Measurements from ENCODE around the gene NEDD4L. TPM values are rescaled to one million over a fixed set of nuclear protein-coding genes. Genes with fewer than 3 reads are reported as not detected.

Gene NEDD4L
- total RNA-seq, 2 experiments from 2014 or later = 3.2 to 3.3 TPM

- no peak overlapping the region for H3K4me3 ChIP-seq (ENCODE audit: low read depth, low read length, poor library complexity, severe bottlenecking)
- BruUV-seq (replicated peaks) = no TSS peak
- H3K79me2 ChIP-seq (ENCODE audit: insufficient read depth, low read depth, low read length) = no peaks in the 10 kb centered on the region
- H3K4me1 ChIP-seq (ENCODE audit: insufficient read depth, low read length, poor library complexity, severe bottlenecking) = no peaks in the 10 kb centered on the region
- H3K27ac ChIP-seq (ENCODE audit: low read depth, low read length, poor library complexity, severe bottlenecking) = no peak overlapping the region
- POLR2A ChIA-PET = no interaction called here
- no peaks in the 10 kb centered on the region for H4K20me1 ChIP-seq (ENCODE audit: insufficient read depth, low read length)
- CTCF ChIA-PET (ENCODE audit: unreplicated experiment) = interaction anchor here (0.5 kb wide), 2 partner anchors 94 to 626 kb away, joined by 3 read pairs; no protein-coding TSS in a partner anchor
- no peaks in the 10 kb centered on the region for H3K9me3 ChIP-seq (ENCODE audit: low read length)
- no peak overlapping the region for H3K4me2 ChIP-seq (ENCODE audit: low read length)
- no peaks in the 10 kb centered on the region for H3K36me3 ChIP-seq (ENCODE audit: insufficient read depth, low read length)
- intact Hi-C loops (cut with micrococcal nuclease; ENCODE audit: unreplicated experiment) = loop anchor here (5.0 kb wide), 1 partner anchor 95 kb away; the partner anchor contains the start of gene NEDD4L
- H3K9me2 ChIP-seq (ENCODE audit: insufficient read depth, low read length) = no peaks in the 10 kb centered on the region
- H2AFZ ChIP-seq (ENCODE audit: low read length) = no peak overlapping the region
- TF ChIP-seq, protein P1, sequence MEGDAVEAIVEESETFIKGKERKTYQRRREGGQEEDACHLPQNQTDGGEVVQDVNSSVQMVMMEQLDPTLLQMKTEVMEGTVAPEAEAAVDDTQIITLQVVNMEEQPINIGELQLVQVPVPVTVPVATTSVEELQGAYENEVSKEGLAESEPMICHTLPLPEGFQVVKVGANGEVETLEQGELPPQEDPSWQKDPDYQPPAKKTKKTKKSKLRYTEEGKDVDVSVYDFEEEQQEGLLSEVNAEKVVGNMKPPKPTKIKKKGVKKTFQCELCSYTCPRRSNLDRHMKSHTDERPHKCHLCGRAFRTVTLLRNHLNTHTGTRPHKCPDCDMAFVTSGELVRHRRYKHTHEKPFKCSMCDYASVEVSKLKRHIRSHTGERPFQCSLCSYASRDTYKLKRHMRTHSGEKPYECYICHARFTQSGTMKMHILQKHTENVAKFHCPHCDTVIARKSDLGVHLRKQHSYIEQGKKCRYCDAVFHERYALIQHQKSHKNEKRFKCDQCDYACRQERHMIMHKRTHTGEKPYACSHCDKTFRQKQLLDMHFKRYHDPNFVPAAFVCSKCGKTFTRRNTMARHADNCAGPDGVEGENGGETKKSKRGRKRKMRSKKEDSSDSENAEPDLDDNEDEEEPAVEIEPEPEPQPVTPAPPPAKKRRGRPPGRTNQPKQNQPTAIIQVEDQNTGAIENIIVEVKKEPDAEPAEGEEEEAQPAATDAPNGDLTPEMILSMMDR (conservative IDR thresholded peaks at IDR 0.05; ENCODE audit: low read length) = no peak
- no peak for TF ChIP-seq EZH2phosphoT487 (IDR thresholded peaks at IDR 0.05; ENCODE audit: borderline replicate concordance, low read depth, low read length)
- DNase-seq (ENCODE audit: low spot score) = no peak
Observed at GRCh38 chr18:58136879-58137278, 92.9 kb downstream of the NEDD4L start.

GRCh38 chr18:58139459-58140386, 95.7 kb downstream of the NEDD4L start:
- ChIA-PET POLR2A (no interaction called here), CTCF (ENCODE audit: unreplicated experiment) (no interaction called here)
- H3K4me2 ChIP-seq (ENCODE audit: low read length) = no peak overlapping the region
- no peaks in the 10 kb centered on the region for H3K9me2 ChIP-seq (ENCODE audit: insufficient read depth, low read length)
- H3K79me2 ChIP-seq (ENCODE audit: insufficient read depth, low read depth, low read length) = no peaks in the 10 kb centered on the region
- H3K4me1 ChIP-seq (ENCODE audit: insufficient read depth, low read length, poor library complexity, severe bottlenecking) = no peaks in the 10 kb centered on the region
- TF ChIP-seq, protein P1 (conservative IDR thresholded peaks at IDR 0.05; ENCODE audit: low read length) = no peak
- TF ChIP-seq EZH2phosphoT487 (IDR thresholded peaks at IDR 0.05; ENCODE audit: borderline replicate concordance, low read depth, low read length) = no peak
- no TSS peak for BruUV-seq (replicated peaks)
- H3K27ac ChIP-seq (ENCODE audit: low read depth, low read length, poor library complexity, severe bottlenecking) = no peak overlapping the region
- H3K4me3 ChIP-seq (ENCODE audit: low read depth, low read length, poor library complexity, severe bottlenecking) = no peak overlapping the region
- H4K20me1 ChIP-seq (ENCODE audit: insufficient read depth, low read length) = no peaks in the 10 kb centered on the region
- H2AFZ ChIP-seq (ENCODE audit: low read length) = no peak overlapping the region
- intact Hi-C loops (cut with micrococcal nuclease; ENCODE audit: unreplicated experiment) = loop anchor here (5.0 kb wide), 1 partner anchor 97 kb away; the partner anchor contains the start of gene NEDD4L
- H3K9me3 ChIP-seq (ENCODE audit: low read length) = no peaks in the 10 kb centered on the region
- no peaks in the 10 kb centered on the region for H3K36me3 ChIP-seq (ENCODE audit: insufficient read depth, low read length)
- DNase-seq (ENCODE audit: low spot score) = no peak

Measured in OCI-LY7 (cell line).